WTC11 (cell line): Measurements from ENCODE around the gene SMG7.

Experiments
- JAZF1 ChIP-seq: fragments of 250-450 bp; sonication (Bioruptor Pico); IDR thresholded peaks from 2 replicates; pipeline ENCODE4 v1.9.0; 2021; ENCODE audit warnings: moderate library complexity, mild to moderate bottlenecking, inconsistent platforms
- ZNF281 ChIP-seq: sonication (generic); formaldehyde crosslinking; IDR thresholded peaks from 2 replicates; pipeline ENCODE4 v1.8.0; 2023; ENCODE audit warnings: mild to moderate bottlenecking, missing genetic modification reagents
- ZNF425 ChIP-seq: fragments of 250-450 bp; sonication (Bioruptor Pico); conservative IDR thresholded peaks from 2 replicates; pipeline ENCODE4 v1.9.0; 2021; ENCODE audit warnings: mild to moderate bottlenecking
- TF ChIP-seq, protein P1 (sequence below): fragments of 200-600 bp; IDR thresholded peaks from 2 replicates; pipeline ENCODE4 v1.8.0; 2022; ENCODE audit warnings: antibody characterized with exemption

GRCh38 chr1:183576537-183576936 lies 104.2 kb downstream of the SMG7 start:
- TF ChIP-seq, protein P1, sequence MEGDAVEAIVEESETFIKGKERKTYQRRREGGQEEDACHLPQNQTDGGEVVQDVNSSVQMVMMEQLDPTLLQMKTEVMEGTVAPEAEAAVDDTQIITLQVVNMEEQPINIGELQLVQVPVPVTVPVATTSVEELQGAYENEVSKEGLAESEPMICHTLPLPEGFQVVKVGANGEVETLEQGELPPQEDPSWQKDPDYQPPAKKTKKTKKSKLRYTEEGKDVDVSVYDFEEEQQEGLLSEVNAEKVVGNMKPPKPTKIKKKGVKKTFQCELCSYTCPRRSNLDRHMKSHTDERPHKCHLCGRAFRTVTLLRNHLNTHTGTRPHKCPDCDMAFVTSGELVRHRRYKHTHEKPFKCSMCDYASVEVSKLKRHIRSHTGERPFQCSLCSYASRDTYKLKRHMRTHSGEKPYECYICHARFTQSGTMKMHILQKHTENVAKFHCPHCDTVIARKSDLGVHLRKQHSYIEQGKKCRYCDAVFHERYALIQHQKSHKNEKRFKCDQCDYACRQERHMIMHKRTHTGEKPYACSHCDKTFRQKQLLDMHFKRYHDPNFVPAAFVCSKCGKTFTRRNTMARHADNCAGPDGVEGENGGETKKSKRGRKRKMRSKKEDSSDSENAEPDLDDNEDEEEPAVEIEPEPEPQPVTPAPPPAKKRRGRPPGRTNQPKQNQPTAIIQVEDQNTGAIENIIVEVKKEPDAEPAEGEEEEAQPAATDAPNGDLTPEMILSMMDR = no peak
- no peak for TF ChIP-seq ZNF425 (CRISPR knock-in tag)
- no peak for TF ChIP-seq ZNF281 (CRISPR knock-in tag)
- no peak for TF ChIP-seq JAZF1
